Coronary artery (tissue), 2 donors: Measurements from ENCODE around the gene LDLRAD4.

Experiments used
- DNase-seq: peaks from one replicate; pipeline ENCODE4 v3.0.0-alpha.2; 2017; ENCODE audit warnings: low spot score
- H3K27ac ChIP-seq, 2 donors: fragments of 200-600 bp; sonication (generic); one replicate each; pipeline ENCODE4 v1.5.1; 2016 to 2019
- H3K4me3 ChIP-seq: fragments of 200-600 bp; sonication (generic); 2 replicates; pipeline ENCODE4 v1.5.1; 2016; ENCODE audit warnings: mild to moderate bottlenecking, moderate library complexity
- CTCF ChIP-seq: fragments of 200-600 bp; sonication (generic); IDR thresholded peaks from one replicate; pipeline ENCODE4 v1.5.1; 2019; ENCODE audit warnings: antibody characterized with exemption

LDLRAD4 gene

GRCh38 chr18:13481331-13481730, 262.8 kb downstream of the LDLRAD4 start:
- DNase-seq = no peak
- Histone ChIP-seq H3K27ac (no peak overlapping the region), H3K4me3 (no peak overlapping the region)
- no peak for TF ChIP-seq CTCF

- H3K27ac ChIP-seq = no peak overlapping the region
- DNase-seq = no peak
- no peak overlapping the region for H3K4me3 ChIP-seq
- no peak for TF ChIP-seq CTCF
Observed at GRCh38 chr18:13481820-13482617, 263.5 kb downstream of the LDLRAD4 start.

GRCh38 chr18:13482618-13482945, 264.0 kb downstream of the LDLRAD4 start:
- TF ChIP-seq CTCF = no peak
- Histone ChIP-seq H3K27ac (no peak overlapping the region), H3K4me3 (no peak overlapping the region)
- no peak for DNase-seq

- no peak for DNase-seq
Observed at GRCh38 chr18:13483316-13484270, 265.0 kb downstream of the LDLRAD4 start.

GRCh38 chr18:13485182-13485581, 266.6 kb downstream of the LDLRAD4 start:
- no peak for DNase-seq
- H3K4me3 ChIP-seq = no peak overlapping the region
- no peak for TF ChIP-seq CTCF
- H3K27ac ChIP-seq = no peak overlapping the region

More at GRCh38 chr18:13483316-13484270, 265.0 kb downstream of the LDLRAD4 start:
- no peak for TF ChIP-seq CTCF
- Histone ChIP-seq H3K27ac (no peak overlapping the region), H3K4me3 (no peak overlapping the region)

GRCh38 chr18:13485604-13486003, 267.0 kb downstream of the LDLRAD4 start:
- no peak overlapping the region for H3K27ac ChIP-seq
- no peak overlapping the region for H3K4me3 ChIP-seq
- no peak for DNase-seq
- TF ChIP-seq CTCF = no peak
